Measurements from ENCODE around the gene ZBTB9.

- TF ChIP-seq CTCF (IDR thresholded peaks at IDR 0.05; ENCODE audit: borderline replicate concordance, extremely low read depth, low read length, poor library complexity, severe bottlenecking) (no peak), EZH2 (IDR thresholded peaks at IDR 0.05; ENCODE audit: borderline replicate concordance, low read depth, low read length, severe bottlenecking) (no peak)
Measured at GRCh38 chr6:33458676-33459075, 4.3 kb downstream of the ZBTB9 start.

All from DND-41 (cell line).